ENCODE data around the gene CLEC17A. TPM values are rescaled to one million over a fixed set of nuclear protein-coding genes. Genes with fewer than 3 reads are reported as not detected.

CLEC17A gene
- total and polyA plus RNA-seq, 2 of the 8 experiments (the other 6 are each of a cell fraction or from before 2014, with no cell fraction given), result not detected

DNA sequence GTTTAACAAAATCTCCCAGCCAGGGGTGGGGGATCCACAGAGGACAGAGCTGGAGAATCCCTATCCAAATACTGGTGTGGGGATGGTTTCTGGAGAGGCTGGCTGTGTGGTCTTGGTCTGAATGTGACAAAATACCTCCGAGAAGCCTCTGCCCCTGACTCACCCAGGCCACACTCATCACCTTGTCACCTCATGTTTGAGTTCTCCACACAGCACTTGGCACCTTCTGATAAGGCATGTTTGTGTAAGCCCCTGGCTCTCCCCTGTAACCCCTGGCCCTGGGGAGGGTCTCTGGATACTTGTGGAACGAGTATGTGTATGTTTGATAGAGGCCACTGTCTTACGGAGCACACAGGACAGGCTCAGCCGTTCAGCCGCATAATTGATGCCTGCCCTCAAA lies 38.8 kb upstream of the CLEC17A start:
- Histone ChIP-seq H3K14ac (ENCODE audit: insufficient read length) (no peak overlapping the region), H3K79me1 (ENCODE audit: low read depth, low read length) (peaks cover 22% of the 10 kb centered on the region), H2BK12ac (ENCODE audit: low read depth, low read length) (no peak overlapping the region), H2AFZ (ENCODE audit: low read length) (no peak overlapping the region), H4K91ac (replicated peaks; ENCODE audit: insufficient read length, low read length) (no peak overlapping the region), H3K18ac (ENCODE audit: extremely low read depth, low read length) (no peak overlapping the region), H3K27me3 (replicated peaks in 1 of 4; ENCODE audit: control insufficient read depth in 3 of 4, extremely low read depth in 1 of 4, insufficient read depth in 3 of 4, low read length in 3 of 4) (no peaks in the 10 kb centered on the region; a peak in 1 of 7 replicates), H3K9ac (replicated peaks in 1 of 4; ENCODE audit: extremely low read depth in 1 of 4, low read depth in 3 of 4, low read length in 3 of 4) (no peak overlapping the region), H3K4ac (replicated peaks; ENCODE audit: insufficient read length, low read depth, low read length) (no peak overlapping the region), H4K8ac (ENCODE audit: extremely low read depth, insufficient read depth, low read length) (peak overlapping the region; percentile 25; the same call in 1 of the 2 replicates), H2AK5ac (ENCODE audit: low read depth, low read length) (no peak overlapping the region), H3K9me3 (ENCODE audit: insufficient read depth in 2 of 2, low read depth in 1 of 2, low read length in 1 of 2) (no peaks in the 10 kb centered on the region), H3K4me3 (ENCODE audit: extremely low read depth in 1 of 4, insufficient read depth in 2 of 4, low read depth in 3 of 4, low read length in 4 of 4) (no peak overlapping the region), H3K56ac (replicated peaks; ENCODE audit: insufficient read length, low read depth, low read length) (no peak overlapping the region), H4K20me1 (replicated peaks in 1 of 2; ENCODE audit: control insufficient read depth in 1 of 2, insufficient read depth in 2 of 2, low read length in 2 of 2) (peaks cover 5 to 18% of the 10 kb centered on the region in 2 experiments), H3K23me2 (ENCODE audit: low read depth, low read length) (no peaks in the 10 kb centered on the region), H3K79me2 (ENCODE audit: control insufficient read depth in 1 of 2, insufficient read depth in 2 of 2, low read length in 2 of 2) (peaks cover 0 to 32% of the 10 kb centered on the region in 2 experiments; a peak in 1 of 4 replicates), H3K36me3 (ENCODE audit: control insufficient read depth in 2 of 4, insufficient read depth in 4 of 4, low read length in 3 of 4) (no peaks in the 10 kb centered on the region; a peak in 1 of 8 replicates), H4K5ac (ENCODE audit: insufficient read length, low read depth, low read length) (no peak overlapping the region), H3K27ac (ENCODE audit: low read depth, low read length) (no peak overlapping the region), H2BK20ac (ENCODE audit: low read length) (no peak overlapping the region), H3K4me2 (ENCODE audit: insufficient read depth in 1 of 2, low read depth in 2 of 2, low read length in 2 of 2) (no peak overlapping the region), H2BK15ac (ENCODE audit: low read length) (no peak overlapping the region), H3K4me1 (replicated peaks in 1 of 4; ENCODE audit: control insufficient read depth in 3 of 4, insufficient read depth in 4 of 4, low read length in 3 of 4) (peaks cover 0 to 3% (median 1%) of the 10 kb centered on the region in 4 experiments; a peak in 3 of 7 replicates), H3K23ac (ENCODE audit: insufficient read length) (peak overlapping the region; percentile 59), H2BK120ac (replicated peaks; ENCODE audit: low read depth, low read length) (no peak overlapping the region), H2BK5ac (ENCODE audit: low read depth, low read length) (no peak overlapping the region)
- no peak for FAIRE-seq
- ChIA-PET CTCF (ENCODE audit: partially characterized antibody) (interaction anchor here (0.6 to 1.7 kb wide), 4 partner anchors 10 to 501 kb away, joined by 3 to 6 read pairs (median 4); no protein-coding TSS in a partner anchor), POLR2A (ENCODE audit: partially characterized antibody) (no interaction called here)
- no peak for DNase-seq (ENCODE audit: low read depth in 1 of 2, low spot score in 2 of 2)
- WGBS, 2 experiments (ENCODE audit: extremely low coverage in 1 of 2, insufficient coverage in 1 of 2, insufficient read length in 1 of 2, insufficient replicate concordance in 2 of 2, low coverage in 1 of 2, low lambda C conversion rate in 2 of 2, missing lambda C conversion rate in 1 of 2), result 92% methylated on average over 5 of the region's 5 CpGs; no CpG with 5 or more reads in 1 of the 2 experiments
- TF ChIP-seq SP1 (IDR thresholded peaks at IDR 0.05; ENCODE audit: low read depth, low read length) (no peak), CTCF (IDR thresholded peaks at IDR 0.05; ENCODE audit: control extremely low read depth in 1 of 3, insufficient read depth in 1 of 3, low read depth in 1 of 3, low read length in 3 of 3) (no peak), TEAD4 (IDR thresholded peaks at IDR 0.05; ENCODE audit: low read depth, low read length) (no peak), GABPA (IDR thresholded peaks at IDR 0.05; ENCODE audit: borderline replicate concordance, insufficient read depth, low read length) (no peak), NRF1 (IDR thresholded peaks at IDR 0.05; ENCODE audit: low read depth, low read length) (no peak), TBP (IDR thresholded peaks at IDR 0.05; ENCODE audit: low read depth, low read length) (no peak), EGR1 (IDR thresholded peaks at IDR 0.05; ENCODE audit: borderline replicate concordance, low read depth, low read length) (no peak)
